Measurements from ENCODE around the gene PACRG. TPM values are rescaled to one million over a fixed set of nuclear protein-coding genes. Genes with fewer than 3 reads are reported as not detected.
"Not testable (repeated sequence)": the region's sequence is repeated elsewhere in the genome, so short reads cannot be mapped to it uniquely, and the experiment has no call there.

PACRG gene
- total and polyA plus RNA-seq, 2 experiments from 2014 or later, result 0.17 to 0.68 TPM

DNA sequence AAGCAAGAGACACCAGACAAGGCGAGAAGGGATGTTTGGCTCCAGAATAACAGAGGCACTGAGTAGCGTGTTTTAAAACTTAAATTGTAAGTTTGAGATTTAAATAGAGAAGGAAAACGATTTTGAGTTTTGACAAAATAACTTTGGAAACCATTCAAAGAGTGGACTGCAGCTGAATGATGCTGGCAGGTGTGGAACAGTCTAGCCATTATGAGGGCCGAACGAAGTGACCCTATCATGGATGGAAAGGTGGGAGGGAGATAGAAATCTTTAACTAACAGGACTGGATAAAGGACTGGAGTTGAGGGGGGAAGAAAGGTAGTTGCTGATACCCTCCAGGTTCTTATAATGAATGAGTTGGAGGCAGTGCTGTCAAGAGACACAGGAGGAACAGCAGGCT is 248.4 kb downstream of the PACRG start:
- no peaks in the 10 kb centered on the region for H3K79me2 ChIP-seq (replicated peaks; ENCODE audit: insufficient read depth)
- TF ChIP-seq CREB1 (CRISPR knock-in tag; IDR thresholded peaks at IDR 0.05; ENCODE audit: low read depth), result no peak
- Mint-ChIP-seq H3K9me3 (no peaks in the 10 kb centered on the region), H3K4me3 (no peak overlapping the region), H3K27ac (no peak overlapping the region), H3K36me3 (ENCODE audit: low read depth) (no peaks in the 10 kb centered on the region), H3K27me3 (ENCODE audit: insufficient read depth, low read depth, poor library complexity) (no peaks in the 10 kb centered on the region), H3K4me1 (no peaks in the 10 kb centered on the region)
- H4K20me1 ChIP-seq (replicated peaks; ENCODE audit: insufficient read depth), result no peaks in the 10 kb centered on the region
- no peak overlapping the region for H3K4me2 ChIP-seq
- no peak overlapping the region for H3K4me3 ChIP-seq
- no peaks in the 10 kb centered on the region for H3K4me1 ChIP-seq (ENCODE audit: insufficient read depth)
- no peaks in the 10 kb centered on the region for H3K36me3 ChIP-seq (ENCODE audit: insufficient read depth)
- DNase-seq (ENCODE audit: low spot score) (no peak), ATAC-seq (no peak)
- H2AFZ ChIP-seq, result no peak overlapping the region
- H3K9me2 ChIP-seq (ENCODE audit: insufficient read depth), result no peaks in the 10 kb centered on the region
- H3F3A ChIP-seq (replicated peaks; ENCODE audit: low read depth), result no peaks in the 10 kb centered on the region
- no peaks in the 10 kb centered on the region for H3K27me3 ChIP-seq (ENCODE audit: insufficient read depth)
- H3K27ac ChIP-seq (ENCODE audit: low read depth), result no peak overlapping the region

DNA sequence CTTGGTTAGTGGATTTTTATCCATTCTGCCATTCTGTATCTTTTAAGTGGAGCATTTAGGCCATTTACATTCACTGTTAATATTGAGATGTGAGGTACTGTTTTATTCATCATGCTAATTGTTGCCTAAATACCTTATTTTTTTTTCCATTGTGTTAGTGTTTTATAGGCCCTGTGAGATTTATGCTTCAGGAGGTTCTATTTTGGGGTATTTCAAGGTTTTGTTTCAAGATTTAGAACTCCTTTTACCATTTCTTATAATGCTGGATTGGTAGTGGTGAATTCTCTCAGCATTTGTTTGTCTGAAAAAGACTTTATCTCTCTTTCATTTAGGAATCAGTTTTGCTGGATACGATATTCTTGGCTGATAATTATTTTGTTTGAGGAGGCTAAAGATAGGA is 255.5 kb downstream of the PACRG start:
- H3K27ac ChIP-seq (ENCODE audit: low read depth); H3K4me1 ChIP-seq (ENCODE audit: insufficient read depth); H2AFZ ChIP-seq; DNase-seq (ENCODE audit: low spot score); H3K79me2 ChIP-seq (replicated peaks; ENCODE audit: insufficient read depth); H3K27me3 ChIP-seq (ENCODE audit: insufficient read depth); H3K4me3 Mint-ChIP-seq; H3K9me2 ChIP-seq (ENCODE audit: insufficient read depth); H3K4me2 ChIP-seq; H3K27me3 Mint-ChIP-seq (ENCODE audit: insufficient read depth, low read depth, poor library complexity); ATAC-seq; H4K20me1 ChIP-seq (replicated peaks; ENCODE audit: insufficient read depth); H3K27ac Mint-ChIP-seq; H3K4me3 ChIP-seq; H3K36me3 ChIP-seq (ENCODE audit: insufficient read depth); H3F3A ChIP-seq (replicated peaks; ENCODE audit: low read depth); H3K4me1 Mint-ChIP-seq: not testable (repeated sequence)
- H3K9me3 Mint-ChIP-seq, result peaks cover 45% of the 10 kb centered on the region
- peaks cover 24% of the 10 kb centered on the region; the same call in 2 of the 3 replicates for H3K36me3 Mint-ChIP-seq (ENCODE audit: low read depth)

DNA sequence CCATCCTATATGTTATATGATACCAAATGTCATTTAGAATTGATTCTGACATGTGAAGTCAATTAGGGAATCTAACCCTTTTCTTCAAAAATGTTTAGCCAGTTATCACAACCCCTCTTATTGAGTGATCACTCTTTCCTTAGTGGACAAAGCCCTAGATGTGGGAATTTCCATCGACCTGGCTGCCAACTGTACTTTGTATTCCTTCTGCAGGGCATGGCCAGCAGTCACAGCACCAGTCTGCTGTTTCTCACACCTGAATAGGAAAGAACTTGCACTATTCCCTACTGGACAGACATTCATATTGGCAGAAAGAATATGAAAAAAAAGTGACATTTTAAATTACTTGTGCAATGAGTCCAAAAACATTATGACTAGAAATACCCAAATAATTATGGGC is 271.0 kb downstream of the PACRG start:
- peaks cover 3% of the 10 kb centered on the region; the same call in 1 of the 2 replicates for H3K9me2 ChIP-seq (ENCODE audit: insufficient read depth)
- Mint-ChIP-seq H3K4me3 (no peak overlapping the region), H3K9me3 (peaks cover 4% of the 10 kb centered on the region; the same call in 1 of the 3 replicates), H3K27me3 (ENCODE audit: insufficient read depth, low read depth, poor library complexity) (no peaks in the 10 kb centered on the region), H3K4me1 (no peaks in the 10 kb centered on the region; the same call in 2 of the 3 replicates), H3K36me3 (ENCODE audit: low read depth) (peaks cover 5% of the 10 kb centered on the region; the same call in 1 of the 3 replicates), H3K27ac (no peak overlapping the region)
- no peaks in the 10 kb centered on the region for H3K4me1 ChIP-seq (ENCODE audit: insufficient read depth)
- H3K4me3 ChIP-seq, result no peak overlapping the region
- no peaks in the 10 kb centered on the region for H4K20me1 ChIP-seq (replicated peaks; ENCODE audit: insufficient read depth)
- no peaks in the 10 kb centered on the region for H3F3A ChIP-seq (replicated peaks; ENCODE audit: low read depth)
- H3K27ac ChIP-seq (ENCODE audit: low read depth), result no peak overlapping the region
- no peaks in the 10 kb centered on the region for H3K79me2 ChIP-seq (replicated peaks; ENCODE audit: insufficient read depth)
- no peaks in the 10 kb centered on the region for H3K27me3 ChIP-seq (ENCODE audit: insufficient read depth)
- ATAC-seq, result no peak
- TF ChIP-seq JUNB (IDR thresholded peaks at IDR 0.05; ENCODE audit: unreplicated experiment), result no peak
- no peak for TF ChIP-seq ZNF114 (CRISPR knock-in tag; IDR thresholded peaks at IDR 0.05)
- no peak for TF ChIP-seq POLR2AphosphoS5 (IDR thresholded peaks at IDR 0.05; ENCODE audit: low read depth)
- no peak for TF ChIP-seq STAT1 (IDR thresholded peaks at IDR 0.05; ENCODE audit: unreplicated experiment)
- no peak for TF ChIP-seq ZNF331 (CRISPR knock-in tag; IDR thresholded peaks at IDR 0.05; ENCODE audit: low read depth)
- TF ChIP-seq, protein P1, sequence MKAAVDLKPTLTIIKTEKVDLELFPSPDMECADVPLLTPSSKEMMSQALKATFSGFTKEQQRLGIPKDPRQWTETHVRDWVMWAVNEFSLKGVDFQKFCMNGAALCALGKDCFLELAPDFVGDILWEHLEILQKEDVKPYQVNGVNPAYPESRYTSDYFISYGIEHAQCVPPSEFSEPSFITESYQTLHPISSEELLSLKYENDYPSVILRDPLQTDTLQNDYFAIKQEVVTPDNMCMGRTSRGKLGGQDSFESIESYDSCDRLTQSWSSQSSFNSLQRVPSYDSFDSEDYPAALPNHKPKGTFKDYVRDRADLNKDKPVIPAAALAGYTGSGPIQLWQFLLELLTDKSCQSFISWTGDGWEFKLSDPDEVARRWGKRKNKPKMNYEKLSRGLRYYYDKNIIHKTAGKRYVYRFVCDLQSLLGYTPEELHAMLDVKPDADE (IDR thresholded peaks at IDR 0.05), result no peak
- TF ChIP-seq, protein P2, sequence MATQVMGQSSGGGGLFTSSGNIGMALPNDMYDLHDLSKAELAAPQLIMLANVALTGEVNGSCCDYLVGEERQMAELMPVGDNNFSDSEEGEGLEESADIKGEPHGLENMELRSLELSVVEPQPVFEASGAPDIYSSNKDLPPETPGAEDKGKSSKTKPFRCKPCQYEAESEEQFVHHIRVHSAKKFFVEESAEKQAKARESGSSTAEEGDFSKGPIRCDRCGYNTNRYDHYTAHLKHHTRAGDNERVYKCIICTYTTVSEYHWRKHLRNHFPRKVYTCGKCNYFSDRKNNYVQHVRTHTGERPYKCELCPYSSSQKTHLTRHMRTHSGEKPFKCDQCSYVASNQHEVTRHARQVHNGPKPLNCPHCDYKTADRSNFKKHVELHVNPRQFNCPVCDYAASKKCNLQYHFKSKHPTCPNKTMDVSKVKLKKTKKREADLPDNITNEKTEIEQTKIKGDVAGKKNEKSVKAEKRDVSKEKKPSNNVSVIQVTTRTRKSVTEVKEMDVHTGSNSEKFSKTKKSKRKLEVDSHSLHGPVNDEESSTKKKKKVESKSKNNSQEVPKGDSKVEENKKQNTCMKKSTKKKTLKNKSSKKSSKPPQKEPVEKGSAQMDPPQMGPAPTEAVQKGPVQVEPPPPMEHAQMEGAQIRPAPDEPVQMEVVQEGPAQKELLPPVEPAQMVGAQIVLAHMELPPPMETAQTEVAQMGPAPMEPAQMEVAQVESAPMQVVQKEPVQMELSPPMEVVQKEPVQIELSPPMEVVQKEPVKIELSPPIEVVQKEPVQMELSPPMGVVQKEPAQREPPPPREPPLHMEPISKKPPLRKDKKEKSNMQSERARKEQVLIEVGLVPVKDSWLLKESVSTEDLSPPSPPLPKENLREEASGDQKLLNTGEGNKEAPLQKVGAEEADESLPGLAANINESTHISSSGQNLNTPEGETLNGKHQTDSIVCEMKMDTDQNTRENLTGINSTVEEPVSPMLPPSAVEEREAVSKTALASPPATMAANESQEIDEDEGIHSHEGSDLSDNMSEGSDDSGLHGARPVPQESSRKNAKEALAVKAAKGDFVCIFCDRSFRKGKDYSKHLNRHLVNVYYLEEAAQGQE (IDR thresholded peaks at IDR 0.05; ENCODE audit: unreplicated experiment), result no peak
- H2AFZ ChIP-seq, result no peak overlapping the region
- no peaks in the 10 kb centered on the region for H3K36me3 ChIP-seq (ENCODE audit: insufficient read depth)
- H3K4me2 ChIP-seq, result no peak overlapping the region
- no peak for DNase-seq (ENCODE audit: low spot score)
